Fibroblast of peridontal ligament (primary cell): ENCODE data around the gene ATP2B3.

Experiments used
- DNase-seq: peaks from one replicate; pipeline ENCODE4 v3.0.0-alpha.2; 2010; ENCODE audit errors: extremely low read depth

The ATP2B3 gene

GRCh38 chrX:153488231-153488914 is 29.1 kb upstream of the ATP2B3 start:
- peak; percentile 19 for DNase-seq

GRCh38 chrX:153490217-153490930 is 27.1 kb upstream of the ATP2B3 start:
- DNase-seq, result no peak

GRCh38 chrX:153491351-153491914 is 26.0 kb upstream of the ATP2B3 start:
- DNase-seq, result no peak

GRCh38 chrX:153491918-153492317 is 25.5 kb upstream of the ATP2B3 start:
- DNase-seq, result no peak

- no peak for DNase-seq
These were observed 24.9 kb upstream of the ATP2B3 start for GRCh38 chrX:153492543-153492942.

- no peak for DNase-seq
These were observed 24.4 kb upstream of the ATP2B3 start for GRCh38 chrX:153493085-153493484.

- DNase-seq, result no peak
These were observed 23.4 kb upstream of the ATP2B3 start for GRCh38 chrX:153494061-153494460.

GRCh38 chrX:153494541-153495361 is 22.7 kb upstream of the ATP2B3 start, which contains the start of gene BGN:
BGN (plus strand) TSS chrX:153494980; CDS start chrX:153504632, 9,652 bp downstream.
- peak; percentile 23 for DNase-seq

- peak; percentile 32 for DNase-seq
These were observed 22.1 kb upstream of the ATP2B3 start for GRCh38 chrX:153495362-153495751.

- no peak for DNase-seq
These were observed 21.4 kb upstream of the ATP2B3 start for GRCh38 chrX:153495903-153496589.

GRCh38 chrX:153496590-153496959 is 20.9 kb upstream of the ATP2B3 start:
- DNase-seq, result no peak

- DNase-seq, result no peak
These were observed 19.0 kb upstream of the ATP2B3 start for GRCh38 chrX:153498453-153498852.

GRCh38 chrX:153499341-153499740 is 18.1 kb upstream of the ATP2B3 start:
- no peak for DNase-seq

GRCh38 chrX:153499876-153500275 is 17.6 kb upstream of the ATP2B3 start:
- DNase-seq, result no peak

GRCh38 chrX:153500676-153501280 is 16.7 kb upstream of the ATP2B3 start:
- DNase-seq, result no peak

- DNase-seq, result no peak
These were observed 15.9 kb upstream of the ATP2B3 start for GRCh38 chrX:153501530-153501929.

- no peak for DNase-seq
These were observed 15.3 kb upstream of the ATP2B3 start for GRCh38 chrX:153502131-153502530.

- DNase-seq, result no peak
These were observed 14.6 kb upstream of the ATP2B3 start for GRCh38 chrX:153502796-153503195.

- DNase-seq, result no peak
These were observed 12.9 kb upstream of the ATP2B3 start for GRCh38 chrX:153504445-153505016.

- DNase-seq, result no peak
These were observed 12.1 kb upstream of the ATP2B3 start for GRCh38 chrX:153505361-153505760.
